PC-9 (cell line): ENCODE measurements around the gene ACER3.

ENCODE experiments used
- EZH2 ChIP-seq: fragments of 200-600 bp; sonication (generic); IDR thresholded peaks from 2 replicates; pipeline ENCODE4 v1.8.0; 2017; ENCODE audit warnings: antibody characterized with exemption, low read depth
- TF ChIP-seq, protein P1 (sequence below): fragments of 200-600 bp; sonication (generic); conservative IDR thresholded peaks from 2 replicates; pipeline ENCODE4 v1.6.1; 2017; ENCODE audit warnings: mixed run types, antibody characterized with exemption, mild to moderate bottlenecking, moderate library complexity

DNA sequence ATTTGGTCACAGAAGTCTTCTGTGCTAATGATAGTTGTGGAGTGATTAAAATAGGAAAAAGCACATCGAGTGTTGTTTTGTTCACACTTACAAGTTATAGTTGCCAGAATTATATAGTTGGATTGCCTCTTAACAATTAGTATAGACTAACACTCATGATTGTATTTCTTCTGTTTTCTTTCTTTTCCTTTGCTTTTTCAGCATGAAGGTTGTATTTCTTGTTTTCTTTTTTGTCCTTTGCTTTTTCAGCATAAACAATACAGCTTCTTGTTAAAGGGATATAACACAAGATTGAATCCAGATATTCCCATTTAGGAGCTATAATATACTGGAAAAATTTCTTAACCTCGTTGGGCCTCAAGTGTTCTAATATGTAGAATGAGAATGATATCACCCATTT lies 31.1 kb downstream of the ACER3 start:
- TF ChIP-seq, protein P1, sequence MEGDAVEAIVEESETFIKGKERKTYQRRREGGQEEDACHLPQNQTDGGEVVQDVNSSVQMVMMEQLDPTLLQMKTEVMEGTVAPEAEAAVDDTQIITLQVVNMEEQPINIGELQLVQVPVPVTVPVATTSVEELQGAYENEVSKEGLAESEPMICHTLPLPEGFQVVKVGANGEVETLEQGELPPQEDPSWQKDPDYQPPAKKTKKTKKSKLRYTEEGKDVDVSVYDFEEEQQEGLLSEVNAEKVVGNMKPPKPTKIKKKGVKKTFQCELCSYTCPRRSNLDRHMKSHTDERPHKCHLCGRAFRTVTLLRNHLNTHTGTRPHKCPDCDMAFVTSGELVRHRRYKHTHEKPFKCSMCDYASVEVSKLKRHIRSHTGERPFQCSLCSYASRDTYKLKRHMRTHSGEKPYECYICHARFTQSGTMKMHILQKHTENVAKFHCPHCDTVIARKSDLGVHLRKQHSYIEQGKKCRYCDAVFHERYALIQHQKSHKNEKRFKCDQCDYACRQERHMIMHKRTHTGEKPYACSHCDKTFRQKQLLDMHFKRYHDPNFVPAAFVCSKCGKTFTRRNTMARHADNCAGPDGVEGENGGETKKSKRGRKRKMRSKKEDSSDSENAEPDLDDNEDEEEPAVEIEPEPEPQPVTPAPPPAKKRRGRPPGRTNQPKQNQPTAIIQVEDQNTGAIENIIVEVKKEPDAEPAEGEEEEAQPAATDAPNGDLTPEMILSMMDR = no peak
- TF ChIP-seq EZH2 = no peak
